Epithelial cell of esophagus (primary cell): ENCODE results near the gene IL17RA.
A peak's percentile ranks its signal among the peaks of the same experiment; 100 is the strongest.

Experiments used
- DNase-seq: peaks from one replicate; pipeline ENCODE4 v3.0.0; 2010; ENCODE audit warnings: low read depth
- H3K4me3 ChIP-seq: 2 replicates; pipeline ENCODE4 v1.5.1; 2011; ENCODE audit warnings: mild to moderate bottlenecking, low read length, control low read depth
- TF ChIP-seq, protein P1 (sequence below): IDR thresholded peaks from 2 replicates; pipeline ENCODE4 v1.5.1; 2011; ENCODE audit warnings: low read depth, mild to moderate bottlenecking, low read length, control low read depth, inconsistent platforms; ENCODE audit not compliant: insufficient read depth; ENCODE audit errors: missing control alignments

Gene IL17RA

DNA sequence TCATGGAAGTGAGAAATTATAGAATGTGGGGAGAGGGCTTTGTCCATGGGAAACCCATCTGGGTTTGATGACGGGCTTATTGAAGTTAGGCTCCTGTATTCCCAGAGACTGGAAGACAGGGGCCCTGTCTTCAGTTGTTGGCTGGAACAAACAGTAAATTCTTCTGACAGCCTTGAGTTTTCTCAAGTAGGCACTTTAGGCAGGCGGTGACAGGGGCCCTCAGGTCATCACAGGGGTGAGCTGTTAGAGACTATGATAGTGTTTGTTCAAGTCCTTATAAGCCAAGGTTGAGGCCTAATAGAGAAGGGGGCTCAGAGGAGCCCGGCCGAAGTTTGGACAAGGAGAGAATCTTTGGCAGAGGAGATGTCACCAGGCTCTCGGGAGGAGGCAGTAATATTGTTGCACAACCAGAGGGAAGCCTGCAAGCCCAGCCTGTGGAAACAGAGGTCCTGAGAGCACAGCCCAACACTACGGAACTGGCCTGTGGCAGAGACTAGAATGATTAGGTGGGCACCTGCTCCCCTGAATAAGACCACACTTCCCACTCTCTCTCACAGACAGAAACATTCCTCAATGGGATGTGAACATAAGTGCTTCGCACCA is 20.2 kb upstream of the IL17RA start:
- H3K4me3 ChIP-seq, result no peak overlapping the region
- no peak for DNase-seq
- TF ChIP-seq, protein P1, sequence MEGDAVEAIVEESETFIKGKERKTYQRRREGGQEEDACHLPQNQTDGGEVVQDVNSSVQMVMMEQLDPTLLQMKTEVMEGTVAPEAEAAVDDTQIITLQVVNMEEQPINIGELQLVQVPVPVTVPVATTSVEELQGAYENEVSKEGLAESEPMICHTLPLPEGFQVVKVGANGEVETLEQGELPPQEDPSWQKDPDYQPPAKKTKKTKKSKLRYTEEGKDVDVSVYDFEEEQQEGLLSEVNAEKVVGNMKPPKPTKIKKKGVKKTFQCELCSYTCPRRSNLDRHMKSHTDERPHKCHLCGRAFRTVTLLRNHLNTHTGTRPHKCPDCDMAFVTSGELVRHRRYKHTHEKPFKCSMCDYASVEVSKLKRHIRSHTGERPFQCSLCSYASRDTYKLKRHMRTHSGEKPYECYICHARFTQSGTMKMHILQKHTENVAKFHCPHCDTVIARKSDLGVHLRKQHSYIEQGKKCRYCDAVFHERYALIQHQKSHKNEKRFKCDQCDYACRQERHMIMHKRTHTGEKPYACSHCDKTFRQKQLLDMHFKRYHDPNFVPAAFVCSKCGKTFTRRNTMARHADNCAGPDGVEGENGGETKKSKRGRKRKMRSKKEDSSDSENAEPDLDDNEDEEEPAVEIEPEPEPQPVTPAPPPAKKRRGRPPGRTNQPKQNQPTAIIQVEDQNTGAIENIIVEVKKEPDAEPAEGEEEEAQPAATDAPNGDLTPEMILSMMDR, result no peak

GRCh38 chr22:17065433-17065832 is 19.4 kb upstream of the IL17RA start:
- TF ChIP-seq, protein P1, result no peak
- no peak for DNase-seq
- H3K4me3 ChIP-seq, result no peak overlapping the region

DNA sequence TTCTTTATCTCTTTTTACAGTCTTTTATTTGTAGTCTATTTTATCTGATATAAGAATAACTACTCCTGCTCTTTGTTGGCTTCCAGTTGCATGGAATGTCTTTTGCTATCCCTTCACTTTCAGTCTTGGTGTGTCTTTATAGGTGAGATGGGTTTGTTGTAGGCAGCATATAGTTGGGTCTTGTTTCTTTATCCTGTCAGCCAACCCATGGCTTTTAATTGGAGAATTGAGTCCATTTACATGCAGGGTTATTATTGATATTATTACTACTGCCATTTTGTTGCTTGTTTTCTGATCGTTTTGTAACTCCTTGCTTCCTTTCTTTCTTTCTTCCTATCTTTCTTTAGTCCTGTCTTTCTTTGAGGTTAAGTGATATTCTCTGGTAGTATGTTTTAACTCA is 11.9 kb upstream of the IL17RA start:
- TF ChIP-seq, protein P1, result no peak
- no peak overlapping the region for H3K4me3 ChIP-seq
- DNase-seq, result no peak

DNA sequence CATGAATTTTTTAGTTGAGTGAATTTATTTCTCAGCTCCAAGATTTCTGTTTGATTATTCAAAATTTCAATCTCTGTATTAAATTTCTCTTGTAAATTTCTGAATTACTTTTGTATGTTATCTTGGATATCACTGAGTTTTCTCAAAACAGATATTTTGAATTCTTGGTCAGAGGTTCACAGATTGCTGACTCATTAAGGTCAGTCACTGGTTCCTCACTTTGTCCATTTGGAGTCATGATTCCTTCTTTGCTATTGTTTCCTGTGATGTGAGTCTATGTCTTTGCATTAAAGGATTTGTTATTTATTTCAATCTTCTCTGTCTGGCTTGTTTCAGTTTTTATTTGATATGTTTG is 10.2 kb upstream of the IL17RA start:
- DNase-seq, result no peak
- no peak overlapping the region for H3K4me3 ChIP-seq
- TF ChIP-seq, protein P1, result no peak

DNA sequence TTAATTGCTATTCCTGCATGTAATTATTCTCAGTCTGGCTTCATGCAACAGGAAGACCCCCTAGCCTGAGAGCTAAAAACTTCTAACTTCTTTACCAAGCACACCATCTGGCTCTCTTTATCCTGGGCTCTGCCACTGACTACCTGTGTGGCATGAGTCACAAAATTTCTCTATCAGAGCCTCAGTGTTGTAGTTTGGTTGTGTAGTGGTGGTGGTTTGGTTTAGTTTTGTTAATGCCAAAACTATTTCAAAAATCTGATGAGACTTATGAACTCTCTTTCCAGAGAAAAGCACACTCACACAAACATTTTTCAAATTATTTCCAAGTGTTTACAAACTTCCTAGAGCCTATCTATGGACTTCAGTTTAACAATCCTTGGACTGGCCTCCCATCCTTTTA is 7.5 kb upstream of the IL17RA start:
- TF ChIP-seq, protein P1, result no peak
- H3K4me3 ChIP-seq, result no peak overlapping the region
- DNase-seq, result peak; percentile 39

DNA sequence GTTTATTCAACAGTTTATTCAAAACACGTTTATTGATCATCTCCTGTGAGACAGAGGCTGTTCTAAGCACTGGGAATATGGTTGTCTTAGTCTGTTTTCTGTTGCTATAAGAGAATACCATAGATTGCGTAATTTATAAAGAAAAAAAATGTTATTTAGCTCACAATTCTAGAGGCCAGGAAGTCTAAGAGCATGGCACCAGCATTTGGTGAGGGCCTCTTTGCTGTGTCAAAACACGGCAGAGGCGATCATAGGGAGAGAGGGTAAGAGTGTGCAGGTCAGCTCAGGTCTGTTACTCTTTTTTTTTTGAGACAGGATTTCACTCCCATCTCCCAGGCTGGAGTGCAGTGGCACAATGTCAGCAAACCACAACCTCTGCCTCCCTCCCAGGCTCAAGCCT is 5.2 kb upstream of the IL17RA start:
- no peak overlapping the region for H3K4me3 ChIP-seq
- no peak for DNase-seq
- TF ChIP-seq, protein P1, result no peak

DNA sequence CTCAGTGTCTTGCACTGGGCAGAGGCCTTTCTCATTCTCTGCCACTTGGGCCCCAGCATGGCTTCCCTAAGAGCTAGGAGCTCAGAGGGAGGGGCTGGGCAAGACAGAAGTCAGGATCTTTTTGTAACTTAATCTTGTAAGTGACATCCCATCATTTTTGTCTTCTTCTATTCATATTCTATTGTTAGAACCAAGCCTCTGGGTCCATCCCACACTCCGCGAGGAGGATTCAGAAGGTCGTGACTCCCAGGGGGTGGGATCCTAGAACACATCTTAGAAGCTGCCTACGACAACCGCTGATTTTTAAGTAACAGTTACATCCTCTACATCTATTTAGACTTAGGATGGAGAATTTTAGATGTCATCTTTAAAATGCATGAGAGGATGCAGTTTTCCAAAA is 1.5 kb upstream of the IL17RA start:
- TF ChIP-seq, protein P1, result no peak
- no peak overlapping the region for H3K4me3 ChIP-seq
- no peak for DNase-seq
